ENCODE data around the gene PDPN.

Gene PDPN

GRCh38 chr1:13623021-13623637 lies 39.5 kb downstream of the PDPN start:
- no peak for TF ChIP-seq EP300 (IDR thresholded peaks at IDR 0.05; ENCODE audit: borderline replicate concordance)
- TF ChIP-seq YY1 (IDR thresholded peaks at IDR 0.05; ENCODE audit: low read depth) = no peak
- no peak for TF ChIP-seq CREB1 (IDR thresholded peaks at IDR 0.05; ENCODE audit: low read depth)
- TF ChIP-seq USF1 (IDR thresholded peaks at IDR 0.05) = no peak
- TF ChIP-seq TEAD4 (IDR thresholded peaks at IDR 0.05) = no peak
- TF ChIP-seq ZBTB7A (IDR thresholded peaks at IDR 0.05; ENCODE audit: low read depth) = no peak
- TF ChIP-seq TCF12 (IDR thresholded peaks at IDR 0.05; ENCODE audit: low read depth) = no peak
- TF ChIP-seq NFIC (IDR thresholded peaks at IDR 0.05) = no peak
- TF ChIP-seq CEBPB (IDR thresholded peaks at IDR 0.05) = no peak
- no peak for TF ChIP-seq FOXM1 (IDR thresholded peaks at IDR 0.05; ENCODE audit: borderline replicate concordance, low read depth)
- TF ChIP-seq REST (IDR thresholded peaks at IDR 0.05; ENCODE audit: low read depth) = no peak
- TF ChIP-seq MAX (IDR thresholded peaks at IDR 0.05) = no peak

GRCh38 chr1:13624526-13624925 lies 40.9 kb downstream of the PDPN start:
- TF ChIP-seq TAF1 (IDR thresholded peaks at IDR 0.05; ENCODE audit: low read depth) = no peak
- TF ChIP-seq TCF12 (IDR thresholded peaks at IDR 0.05; ENCODE audit: low read depth) = no peak
- no peak for TF ChIP-seq EP300 (IDR thresholded peaks at IDR 0.05; ENCODE audit: borderline replicate concordance)
- TF ChIP-seq REST (IDR thresholded peaks at IDR 0.05; ENCODE audit: low read depth) = no peak
- no peak for TF ChIP-seq FOXM1 (IDR thresholded peaks at IDR 0.05; ENCODE audit: borderline replicate concordance, low read depth)
- TF ChIP-seq TEAD4 (IDR thresholded peaks at IDR 0.05) = no peak
- TF ChIP-seq CREB1 (IDR thresholded peaks at IDR 0.05; ENCODE audit: low read depth) = no peak
- TF ChIP-seq RAD21 (IDR thresholded peaks at IDR 0.05; ENCODE audit: low read depth) = no peak
- no peak for TF ChIP-seq ZBTB7A (IDR thresholded peaks at IDR 0.05; ENCODE audit: low read depth)
- no peak for TF ChIP-seq CEBPB (IDR thresholded peaks at IDR 0.05)
- no peak for TF ChIP-seq EGR1 (IDR thresholded peaks at IDR 0.05)
- no peak for TF ChIP-seq USF1 (IDR thresholded peaks at IDR 0.05)
- no peak for TF ChIP-seq NFIC (IDR thresholded peaks at IDR 0.05)

GRCh38 chr1:13627127-13627526 lies 43.5 kb downstream of the PDPN start:
- no peak for TF ChIP-seq CREB1 (IDR thresholded peaks at IDR 0.05; ENCODE audit: low read depth)
- no peak for TF ChIP-seq YY1 (IDR thresholded peaks at IDR 0.05; ENCODE audit: low read depth)
- no peak for TF ChIP-seq FOXM1 (IDR thresholded peaks at IDR 0.05; ENCODE audit: borderline replicate concordance, low read depth)
- TF ChIP-seq TEAD4 (IDR thresholded peaks at IDR 0.05) = no peak
- no peak for TF ChIP-seq MAX (IDR thresholded peaks at IDR 0.05)
- TF ChIP-seq TCF12 (IDR thresholded peaks at IDR 0.05; ENCODE audit: low read depth) = no peak
- no peak for TF ChIP-seq NFIC (IDR thresholded peaks at IDR 0.05)
- no peak for TF ChIP-seq RAD21 (IDR thresholded peaks at IDR 0.05; ENCODE audit: low read depth)
- no peak for TF ChIP-seq ZBTB7A (IDR thresholded peaks at IDR 0.05; ENCODE audit: low read depth)

GRCh38 chr1:13628218-13628617 lies 44.6 kb downstream of the PDPN start:
- TF ChIP-seq MAX (IDR thresholded peaks at IDR 0.05) = no peak
- no peak for TF ChIP-seq REST (IDR thresholded peaks at IDR 0.05; ENCODE audit: low read depth)
- TF ChIP-seq NFIC (IDR thresholded peaks at IDR 0.05) = no peak
- no peak for TF ChIP-seq RAD21 (IDR thresholded peaks at IDR 0.05; ENCODE audit: low read depth)
- no peak for TF ChIP-seq TCF12 (IDR thresholded peaks at IDR 0.05; ENCODE audit: low read depth)
- no peak for TF ChIP-seq TEAD4 (IDR thresholded peaks at IDR 0.05)
- TF ChIP-seq YY1 (IDR thresholded peaks at IDR 0.05; ENCODE audit: low read depth) = no peak
- TF ChIP-seq ZBTB7A (IDR thresholded peaks at IDR 0.05; ENCODE audit: low read depth) = no peak
- TF ChIP-seq FOXM1 (IDR thresholded peaks at IDR 0.05; ENCODE audit: borderline replicate concordance, low read depth) = no peak
- no peak for TF ChIP-seq TAF1 (IDR thresholded peaks at IDR 0.05; ENCODE audit: low read depth)
- no peak for TF ChIP-seq CREB1 (IDR thresholded peaks at IDR 0.05; ENCODE audit: low read depth)
- no peak for TF ChIP-seq USF1 (IDR thresholded peaks at IDR 0.05)
- no peak for TF ChIP-seq CEBPB (IDR thresholded peaks at IDR 0.05)
- no peak for TF ChIP-seq EP300 (IDR thresholded peaks at IDR 0.05; ENCODE audit: borderline replicate concordance)
- no peak for TF ChIP-seq EGR1 (IDR thresholded peaks at IDR 0.05)

Measured in Ishikawa (cell line).